HFFc6 (cell line): ENCODE measurements around the gene NEURL3. TPM values are rescaled to one million over a fixed set of nuclear protein-coding genes. Genes with fewer than 3 reads are reported as not detected.

Source experiments
- DNase-seq: peaks from one replicate; pipeline ENCODE4 v3.0.0-alpha.2; 2018
- H3K27ac Mint-ChIP-seq: 2 replicates; pipeline ENCODE4 v1.8.0; 2020; ENCODE audit warnings: mild to moderate bottlenecking, mixed read lengths
- H3K27me3 Mint-ChIP-seq: 2 replicates; pipeline ENCODE4 v1.8.0; 2021; ENCODE audit warnings: mild to moderate bottlenecking, moderate library complexity, mixed read lengths; ENCODE audit not compliant: insufficient read depth
- H3K36me3 Mint-ChIP-seq: 2 replicates; pipeline ENCODE4 v1.8.0; 2021; ENCODE audit warnings: low read depth, mixed read lengths
- H3K4me1 Mint-ChIP-seq: 2 replicates; pipeline ENCODE4 v1.8.0; 2020; ENCODE audit warnings: low read depth, mixed read lengths
- H3K4me3 Mint-ChIP-seq: 2 replicates; pipeline ENCODE4 v1.8.0; 2020; ENCODE audit warnings: mild to moderate bottlenecking, moderate library complexity, mixed read lengths
- H3K9me3 Mint-ChIP-seq: 2 replicates; pipeline ENCODE4 v1.8.0; 2020; ENCODE audit warnings: mild to moderate bottlenecking, mixed read lengths
- total RNA-seq, 6 experiments: library from RNA; stranded (reverse); fragmentation: NEBNext Ultra II Directional; extraction: Animal tissue kit (Norgen Biotek cat#: 25700); gene quantifications; 2 replicates in 1 of 6; 3 replicates in 5 of 6; pipeline ENCODE4 v1.2.3, GENCODE V29; 2021
- TF ChIP-seq, protein P1 (sequence below): fragments of 200-600 bp; sonication (generic); IDR thresholded peaks from 2 replicates; pipeline ENCODE4 v1.5.0; 2021; ENCODE audit warnings: antibody characterized with exemption, mild to moderate bottlenecking

Gene NEURL3
- total RNA-seq, 6 experiments from 2014 or later = not detected

DNA sequence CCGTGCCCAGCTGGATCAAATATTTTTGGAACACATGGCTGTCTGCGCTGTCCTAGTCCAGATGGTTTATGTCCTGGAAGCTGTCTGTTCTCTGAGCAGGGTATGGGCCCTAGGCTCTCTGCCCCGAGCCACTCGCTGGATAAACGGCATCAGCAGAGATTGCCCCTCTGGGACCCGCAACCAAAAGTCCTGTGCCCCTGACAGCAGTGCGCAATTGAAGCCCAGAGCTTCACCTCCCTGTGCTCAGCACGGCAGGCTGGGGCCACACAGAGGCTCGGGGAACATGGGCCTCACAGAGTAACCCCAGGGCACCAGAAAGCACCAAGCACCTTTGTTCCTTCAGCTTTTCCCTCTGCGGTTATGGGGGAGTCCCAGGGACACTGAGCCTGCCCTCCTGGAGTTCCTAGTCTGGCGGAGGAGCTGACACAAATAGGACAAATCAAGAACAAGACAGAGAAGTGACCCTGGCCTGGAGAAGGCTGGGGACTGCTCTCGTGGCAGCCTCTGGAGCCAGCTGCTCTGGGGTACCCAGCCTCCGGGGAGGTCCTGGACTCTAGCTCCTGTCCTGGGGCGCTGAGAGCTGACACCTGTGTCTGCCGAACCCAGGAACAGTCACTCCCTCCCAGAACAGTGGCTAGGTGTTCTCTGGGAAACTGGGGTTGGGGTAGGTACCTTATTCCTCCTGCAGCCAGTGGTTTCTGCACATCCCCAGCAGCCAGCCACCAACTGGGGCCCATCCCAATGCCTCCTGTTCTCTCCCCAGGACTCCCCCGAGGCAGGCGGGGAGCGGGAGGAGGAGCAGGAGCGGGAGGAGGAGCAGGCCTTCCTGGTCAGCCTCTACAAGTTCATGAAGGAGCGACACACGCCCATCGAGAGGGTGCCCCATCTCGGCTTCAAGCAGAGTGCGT, 43.7 kb upstream of the NEURL3 start:
- TF ChIP-seq, protein P1, sequence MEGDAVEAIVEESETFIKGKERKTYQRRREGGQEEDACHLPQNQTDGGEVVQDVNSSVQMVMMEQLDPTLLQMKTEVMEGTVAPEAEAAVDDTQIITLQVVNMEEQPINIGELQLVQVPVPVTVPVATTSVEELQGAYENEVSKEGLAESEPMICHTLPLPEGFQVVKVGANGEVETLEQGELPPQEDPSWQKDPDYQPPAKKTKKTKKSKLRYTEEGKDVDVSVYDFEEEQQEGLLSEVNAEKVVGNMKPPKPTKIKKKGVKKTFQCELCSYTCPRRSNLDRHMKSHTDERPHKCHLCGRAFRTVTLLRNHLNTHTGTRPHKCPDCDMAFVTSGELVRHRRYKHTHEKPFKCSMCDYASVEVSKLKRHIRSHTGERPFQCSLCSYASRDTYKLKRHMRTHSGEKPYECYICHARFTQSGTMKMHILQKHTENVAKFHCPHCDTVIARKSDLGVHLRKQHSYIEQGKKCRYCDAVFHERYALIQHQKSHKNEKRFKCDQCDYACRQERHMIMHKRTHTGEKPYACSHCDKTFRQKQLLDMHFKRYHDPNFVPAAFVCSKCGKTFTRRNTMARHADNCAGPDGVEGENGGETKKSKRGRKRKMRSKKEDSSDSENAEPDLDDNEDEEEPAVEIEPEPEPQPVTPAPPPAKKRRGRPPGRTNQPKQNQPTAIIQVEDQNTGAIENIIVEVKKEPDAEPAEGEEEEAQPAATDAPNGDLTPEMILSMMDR = no peak
- Mint-ChIP-seq H3K27me3 (peaks cover 4% of the 10 kb centered on the region; the same call in 1 of the 2 replicates), H3K36me3 (peaks cover 17% of the 10 kb centered on the region; the same call in 1 of the 2 replicates), H3K4me1 (peaks cover 8% of the 10 kb centered on the region; the same call in 1 of the 2 replicates), H3K4me3 (no peak overlapping the region), H3K9me3 (no peaks in the 10 kb centered on the region), H3K27ac (no peak overlapping the region)
- no peak for DNase-seq

DNA sequence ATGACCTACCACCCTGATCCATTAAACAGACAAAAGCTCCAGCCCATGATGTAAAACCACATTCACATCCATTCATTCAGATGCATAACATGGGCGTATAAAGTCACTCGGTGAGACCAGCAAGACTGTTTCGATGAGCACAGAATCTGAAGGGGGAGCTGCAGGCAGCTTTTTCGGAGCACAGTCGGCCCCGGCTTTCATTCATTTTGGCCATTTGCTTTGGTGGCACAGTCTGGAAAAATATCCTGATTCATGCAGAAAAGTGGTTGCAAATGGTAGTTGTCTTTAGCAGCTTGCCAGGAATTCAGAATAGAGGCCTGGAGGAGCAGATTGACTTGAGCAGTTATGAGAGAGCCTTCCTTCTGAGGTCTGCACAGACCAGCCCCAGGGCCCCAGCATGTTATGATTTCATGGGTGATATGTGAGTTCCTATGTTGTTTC, 42.6 kb upstream of the NEURL3 start:
- Mint-ChIP-seq H3K4me3 (no peak overlapping the region), H3K27me3 (peaks cover under 1% of the 10 kb centered on the region; the same call in 1 of the 2 replicates), H3K36me3 (peaks cover 25% of the 10 kb centered on the region), H3K9me3 (no peaks in the 10 kb centered on the region), H3K4me1 (peaks cover 8% of the 10 kb centered on the region; the same call in 1 of the 2 replicates), H3K27ac (no peak overlapping the region)
- DNase-seq = peak; percentile 30
- TF ChIP-seq, protein P1 = no peak

DNA sequence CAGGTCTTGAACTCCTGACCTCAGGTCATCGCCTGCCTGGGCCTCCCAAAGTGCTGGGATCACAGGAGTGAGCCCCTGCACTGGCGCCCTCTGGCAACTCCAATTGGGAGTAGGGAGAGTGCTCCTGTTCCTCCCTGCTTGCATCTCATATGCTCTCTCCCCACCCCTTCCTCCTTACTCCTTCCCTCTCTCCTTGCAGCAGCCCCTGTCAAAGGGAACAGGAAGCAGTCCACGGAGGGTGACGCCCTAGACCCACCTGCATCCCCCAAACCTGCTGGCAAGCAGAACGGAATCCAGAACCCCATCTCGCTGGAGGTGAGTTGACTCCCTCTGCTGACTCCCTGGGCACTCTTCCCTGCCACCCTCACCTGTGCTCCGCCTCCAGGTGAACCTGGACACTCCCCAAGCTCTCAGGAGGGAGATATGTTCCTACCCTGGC, 42.1 kb upstream of the NEURL3 start:
- H3K27me3 Mint-ChIP-seq = peaks cover 2% of the 10 kb centered on the region; the same call in 1 of the 2 replicates
- no peaks in the 10 kb centered on the region for H3K9me3 Mint-ChIP-seq
- peaks cover 25% of the 10 kb centered on the region for H3K36me3 Mint-ChIP-seq
- no peak overlapping the region for H3K4me3 Mint-ChIP-seq
- H3K4me1 Mint-ChIP-seq = peaks cover 9% of the 10 kb centered on the region; the same call in 1 of the 2 replicates
- TF ChIP-seq, protein P1 = no peak
- DNase-seq = no peak
- no peak overlapping the region for H3K27ac Mint-ChIP-seq

DNA sequence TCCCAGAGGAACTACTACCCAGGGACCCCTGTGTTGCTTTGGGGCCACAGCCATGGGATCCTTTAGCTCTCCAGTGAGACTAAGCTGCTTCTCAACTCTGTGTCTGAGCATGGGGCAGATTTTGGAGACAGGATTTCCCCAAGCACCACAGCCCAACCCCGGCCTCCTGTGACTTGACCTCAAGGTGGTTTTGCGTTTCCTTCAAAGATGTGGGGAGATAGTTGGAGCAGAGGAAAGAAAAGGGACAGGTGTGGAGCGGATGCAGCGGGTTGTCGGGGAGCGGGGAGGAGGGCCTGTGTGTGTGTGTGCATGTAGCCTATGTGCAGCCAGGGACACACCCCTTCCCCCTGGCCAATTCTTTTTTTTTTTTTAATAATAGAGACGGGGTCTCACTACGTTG, 41.6 kb upstream of the NEURL3 start:
- H3K4me3 Mint-ChIP-seq = no peak overlapping the region
- peaks cover 25% of the 10 kb centered on the region for H3K36me3 Mint-ChIP-seq
- TF ChIP-seq, protein P1 = no peak
- H3K27ac Mint-ChIP-seq = no peak overlapping the region
- H3K9me3 Mint-ChIP-seq = no peaks in the 10 kb centered on the region
- H3K4me1 Mint-ChIP-seq = peaks cover 14% of the 10 kb centered on the region
- DNase-seq = no peak
- peaks cover 2% of the 10 kb centered on the region; the same call in 1 of the 2 replicates for H3K27me3 Mint-ChIP-seq

- Mint-ChIP-seq H3K9me3 (no peaks in the 10 kb centered on the region), H3K4me1 (peaks cover 18% of the 10 kb centered on the region), H3K36me3 (peaks cover 25% of the 10 kb centered on the region)
These were observed 41.2 kb upstream of the NEURL3 start for GRCh38 chr2:96546321-96546720.

More at GRCh38 chr2:96546321-96546720, 41.2 kb upstream of the NEURL3 start:
- no peak for DNase-seq
- TF ChIP-seq, protein P1 = no peak
- H3K27me3 Mint-ChIP-seq = peaks cover 2% of the 10 kb centered on the region; the same call in 1 of the 2 replicates
- no peak overlapping the region for H3K4me3 Mint-ChIP-seq
- H3K27ac Mint-ChIP-seq = no peak overlapping the region
